H1 (cell line): Measurements from ENCODE around the gene IFT122.

ENCODE experiments used
- BRCA1 ChIP-seq: IDR thresholded peaks from 2 replicates; pipeline ENCODE4 v1.6.1; 2012; ENCODE audit warnings: low read depth, low read length, improper control_type of control experiment
- CEBPB ChIP-seq: IDR thresholded peaks from 2 replicates; pipeline ENCODE4 v1.6.1; 2012; ENCODE audit warnings: low read depth, low read length
- EZH2 ChIP-seq: fragments of 200-600 bp; sonication (generic); IDR thresholded peaks from 2 replicates; pipeline ENCODE4 v1.7.1; 2012; ENCODE audit warnings: low read depth, mild to moderate bottlenecking, moderate library complexity, low read length, inconsistent platforms; ENCODE audit not compliant: severe bottlenecking
- GABPA ChIP-seq: IDR thresholded peaks from 2 replicates; pipeline ENCODE4 v1.6.1; 2011; ENCODE audit warnings: mild to moderate bottlenecking, low read length, moderate library complexity, borderline replicate concordance; ENCODE audit not compliant: insufficient read depth
- HDAC6 ChIP-seq: IDR thresholded peaks from one replicate; pipeline ENCODE4 v1.7.1; 2012; ENCODE audit warnings: low read depth, mild to moderate bottlenecking, inconsistent platforms, low read length, moderate library complexity
- JUN ChIP-seq: IDR thresholded peaks from 2 replicates; pipeline ENCODE4 v1.6.1; 2011; ENCODE audit warnings: low read depth, mild to moderate bottlenecking, improper control_type of control experiment, low read length
- JUND ChIP-seq: IDR thresholded peaks from 2 replicates; pipeline ENCODE4 v1.6.1; 2011; ENCODE audit warnings: mild to moderate bottlenecking, improper control_type of control experiment, low read length
- POLR2AphosphoS5 ChIP-seq: IDR thresholded peaks from 2 replicates; pipeline ENCODE4 v1.6.1; 2011; ENCODE audit warnings: low read depth, low read length
- SP1 ChIP-seq: IDR thresholded peaks from 2 replicates; pipeline ENCODE4 v1.6.1; 2011; ENCODE audit warnings: low read depth, low read length
- TF ChIP-seq, protein P1 (sequence below), 3 experiments: IDR thresholded peaks; 1 replicate in 2 of 3; 2 replicates in 1 of 3; pipeline versions ENCODE4 v1.5.1 to v1.6.1; 2011; ENCODE audit warnings: low read length in 3 of 3, mild to moderate bottlenecking in 3 of 3, inconsistent platforms in 2 of 3, low read depth in 1 of 3, moderate library complexity in 1 of 3; ENCODE audit not compliant: insufficient read depth in 1 of 3; ENCODE audit errors: control extremely low read depth in 1 of 3

DNA sequence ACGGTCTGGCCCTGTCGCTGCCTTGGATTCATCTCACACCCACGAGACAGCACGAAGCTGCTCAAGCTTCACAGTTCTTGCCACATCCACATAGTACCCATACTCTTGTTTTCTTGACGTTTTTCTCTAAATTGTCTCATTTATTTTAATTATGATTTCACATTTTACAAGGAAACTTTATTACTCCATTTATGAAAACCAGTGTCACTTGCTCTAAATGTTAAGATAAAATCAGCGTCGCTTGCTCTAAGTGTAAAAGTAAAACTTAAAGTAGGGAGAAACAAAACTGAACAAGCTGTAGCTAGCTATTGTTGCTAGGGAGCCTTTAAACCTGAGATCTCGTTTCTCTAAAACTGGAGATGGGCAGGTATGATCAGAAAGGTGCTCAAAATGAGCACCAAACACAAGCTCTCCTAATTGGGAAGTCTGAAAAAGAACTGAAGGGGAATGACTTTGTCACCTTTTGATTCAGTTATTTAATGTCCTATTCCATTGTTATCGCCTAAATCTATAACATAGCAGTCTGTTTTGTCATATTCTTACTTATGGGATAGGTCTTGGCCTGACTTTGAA, 680 bp downstream of the IFT122 start:
- TF ChIP-seq SP1: no peak
- TF ChIP-seq CEBPB: no peak
- TF ChIP-seq, protein P1, sequence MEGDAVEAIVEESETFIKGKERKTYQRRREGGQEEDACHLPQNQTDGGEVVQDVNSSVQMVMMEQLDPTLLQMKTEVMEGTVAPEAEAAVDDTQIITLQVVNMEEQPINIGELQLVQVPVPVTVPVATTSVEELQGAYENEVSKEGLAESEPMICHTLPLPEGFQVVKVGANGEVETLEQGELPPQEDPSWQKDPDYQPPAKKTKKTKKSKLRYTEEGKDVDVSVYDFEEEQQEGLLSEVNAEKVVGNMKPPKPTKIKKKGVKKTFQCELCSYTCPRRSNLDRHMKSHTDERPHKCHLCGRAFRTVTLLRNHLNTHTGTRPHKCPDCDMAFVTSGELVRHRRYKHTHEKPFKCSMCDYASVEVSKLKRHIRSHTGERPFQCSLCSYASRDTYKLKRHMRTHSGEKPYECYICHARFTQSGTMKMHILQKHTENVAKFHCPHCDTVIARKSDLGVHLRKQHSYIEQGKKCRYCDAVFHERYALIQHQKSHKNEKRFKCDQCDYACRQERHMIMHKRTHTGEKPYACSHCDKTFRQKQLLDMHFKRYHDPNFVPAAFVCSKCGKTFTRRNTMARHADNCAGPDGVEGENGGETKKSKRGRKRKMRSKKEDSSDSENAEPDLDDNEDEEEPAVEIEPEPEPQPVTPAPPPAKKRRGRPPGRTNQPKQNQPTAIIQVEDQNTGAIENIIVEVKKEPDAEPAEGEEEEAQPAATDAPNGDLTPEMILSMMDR (IDR thresholded peaks at IDR 0.05; ENCODE audit: control extremely low read depth in 1 of 3, insufficient read depth in 1 of 3, low read depth in 1 of 3, low read length in 3 of 3): no peak
- no peak for TF ChIP-seq BRCA1
- TF ChIP-seq HDAC6: no peak
- TF ChIP-seq POLR2AphosphoS5: no peak
- no peak for TF ChIP-seq EZH2
- no peak for TF ChIP-seq GABPA
- TF ChIP-seq JUN: no peak
- no peak for TF ChIP-seq JUND
